Right atrium auricular region (tissue), 2 donors: ENCODE data around the gene CREB5. TPM values are rescaled to one million over a fixed set of nuclear protein-coding genes. Genes with fewer than 3 reads are reported as not detected.

ENCODE experiments used
- DNase-seq: peaks from one replicate; pipeline ENCODE4 v3.0.0-alpha.2; 2019; ENCODE audit warnings: low spot score
- H3K27ac ChIP-seq, 2 donors: fragments of 200-600 bp; sonication (generic); 1 replicate in 1 of 2; 2 replicates in 1 of 2; pipeline ENCODE4 v1.5.1; 2016 to 2019
- H3K27me3 ChIP-seq, 2 donors: fragments of 200-600 bp; sonication (generic); one replicate each; pipeline versions ENCODE4 v1.5.1 to v1.6.0; 2017 to 2019
- H3K36me3 ChIP-seq: fragments of 200-600 bp; sonication (generic); one replicate; pipeline ENCODE4 v1.5.1; 2016
- H3K4me1 ChIP-seq, 2 donors: fragments of 200-600 bp; sonication (generic); one replicate each; pipeline versions ENCODE4 v1.5.1 to v1.6.0; 2017 to 2019
- H3K4me3 ChIP-seq, 2 donors: fragments of 200-600 bp; sonication (generic); 1 replicate in 1 of 2; 2 replicates in 1 of 2; pipeline ENCODE4 v1.5.1; 2017 to 2019; ENCODE audit warnings: mild to moderate bottlenecking in 1 of 2, moderate library complexity in 1 of 2
- H3K9me3 ChIP-seq, 2 donors: fragments of 200-600 bp; sonication (generic); one replicate each; pipeline ENCODE4 v1.5.1; 2019
- CTCF ChIP-seq, 2 donors: fragments of 200-600 bp; sonication (generic); IDR thresholded peaks; one replicate each; pipeline ENCODE4 v1.5.1; 2019; ENCODE audit warnings: antibody characterized with exemption in 2 of 2
- total RNA-seq, 2 donors: library from RNA; depleted of rRNA; stranded (reverse); fragments of >200 nt; gene quantifications; one replicate each; pipeline ENCODE4 v1.1.0, GENCODE V29; 2016

CREB5 gene
- total RNA-seq, 2 donors from 2014 or later: 10.5 to 20.8 TPM

- H3K36me3 ChIP-seq: no peaks in the 10 kb centered on the region
- H3K27ac ChIP-seq: no peak overlapping the region
- no peak for DNase-seq
- H3K4me1 ChIP-seq: peaks cover 0 to 4% of the 10 kb centered on the region in 2 donors
- H3K4me3 ChIP-seq: no peak overlapping the region
- H3K9me3 ChIP-seq: no peaks in the 10 kb centered on the region
- no peaks in the 10 kb centered on the region for H3K27me3 ChIP-seq
- no peak for TF ChIP-seq CTCF (IDR thresholded peaks at IDR 0.05)
These were observed 260.1 kb downstream of the CREB5 start for GRCh38 chr7:28672397-28672797.

- no peaks in the 10 kb centered on the region for H3K9me3 ChIP-seq
- no peaks in the 10 kb centered on the region for H3K36me3 ChIP-seq
- peaks cover 0 to 4% of the 10 kb centered on the region in 2 donors for H3K4me1 ChIP-seq
- no peak for TF ChIP-seq CTCF (IDR thresholded peaks at IDR 0.05)
- H3K27ac ChIP-seq: no peak overlapping the region
- no peaks in the 10 kb centered on the region for H3K27me3 ChIP-seq
- no peak for DNase-seq
- no peak overlapping the region for H3K4me3 ChIP-seq
These were observed 262.1 kb downstream of the CREB5 start for GRCh38 chr7:28674359-28674782.

- no peak overlapping the region for H3K27ac ChIP-seq
These were observed 263.1 kb downstream of the CREB5 start for GRCh38 chr7:28675429-28675828.

GRCh38 chr7:28677668-28678067, 265.4 kb downstream of the CREB5 start:
- DNase-seq: no peak
- Histone ChIP-seq H3K36me3 (no peaks in the 10 kb centered on the region), H3K27ac (no peak overlapping the region), H3K4me3 (no peak overlapping the region), H3K4me1 (no peaks in the 10 kb centered on the region), H3K9me3 (no peaks in the 10 kb centered on the region), H3K27me3 (no peaks in the 10 kb centered on the region)
- no peak for TF ChIP-seq CTCF (IDR thresholded peaks at IDR 0.05)

More at GRCh38 chr7:28675429-28675828, 263.1 kb downstream of the CREB5 start:
- TF ChIP-seq CTCF (IDR thresholded peaks at IDR 0.05): no peak
- no peaks in the 10 kb centered on the region for H3K36me3 ChIP-seq
- DNase-seq: no peak
- no peaks in the 10 kb centered on the region for H3K4me1 ChIP-seq
- no peak overlapping the region for H3K4me3 ChIP-seq
- no peaks in the 10 kb centered on the region for H3K9me3 ChIP-seq
- H3K27me3 ChIP-seq: no peaks in the 10 kb centered on the region

GRCh38 chr7:28678431-28678965, 266.2 kb downstream of the CREB5 start:
- no peaks in the 10 kb centered on the region for H3K4me1 ChIP-seq
- H3K27ac ChIP-seq: no peak overlapping the region
- no peaks in the 10 kb centered on the region for H3K27me3 ChIP-seq
- DNase-seq: no peak
- H3K4me3 ChIP-seq: no peak overlapping the region
- H3K9me3 ChIP-seq: no peaks in the 10 kb centered on the region
- no peaks in the 10 kb centered on the region for H3K36me3 ChIP-seq
- TF ChIP-seq CTCF (IDR thresholded peaks at IDR 0.05): no peak

GRCh38 chr7:28681693-28682310, 269.5 kb downstream of the CREB5 start:
- H3K27me3 ChIP-seq: no peaks in the 10 kb centered on the region
- no peaks in the 10 kb centered on the region for H3K9me3 ChIP-seq
- no peaks in the 10 kb centered on the region for H3K36me3 ChIP-seq
- no peak overlapping the region for H3K4me3 ChIP-seq
- no peak overlapping the region for H3K27ac ChIP-seq
- no peak for DNase-seq
- H3K4me1 ChIP-seq: peaks cover 0 to 10% of the 10 kb centered on the region in 2 donors
- TF ChIP-seq CTCF (IDR thresholded peaks at IDR 0.05): no peak
